HFF-Myc (cell line): ENCODE results near the gene DDR2.
"Not testable (repeated sequence)": the region's sequence is repeated elsewhere in the genome, so short reads cannot be mapped to it uniquely, and the experiment has no call there.

ENCODE experiments used
- DNase-seq: peaks from one replicate; pipeline ENCODE4 v3.0.0-alpha.2; 2011; ENCODE audit warnings: low read depth; ENCODE audit errors: extremely low read depth
- H3K4me3 ChIP-seq: replicated peaks from 2 replicates; pipeline ENCODE4 v1.5.1; 2011; ENCODE audit warnings: low read depth, mild to moderate bottlenecking, control low read depth, low read length
- TF ChIP-seq, protein P1 (sequence below): IDR thresholded peaks from 2 replicates; pipeline ENCODE4 v1.5.1; 2012; ENCODE audit warnings: mild to moderate bottlenecking, low read depth, low read length, control low read depth; ENCODE audit errors: missing control alignments

The DDR2 gene

DNA sequence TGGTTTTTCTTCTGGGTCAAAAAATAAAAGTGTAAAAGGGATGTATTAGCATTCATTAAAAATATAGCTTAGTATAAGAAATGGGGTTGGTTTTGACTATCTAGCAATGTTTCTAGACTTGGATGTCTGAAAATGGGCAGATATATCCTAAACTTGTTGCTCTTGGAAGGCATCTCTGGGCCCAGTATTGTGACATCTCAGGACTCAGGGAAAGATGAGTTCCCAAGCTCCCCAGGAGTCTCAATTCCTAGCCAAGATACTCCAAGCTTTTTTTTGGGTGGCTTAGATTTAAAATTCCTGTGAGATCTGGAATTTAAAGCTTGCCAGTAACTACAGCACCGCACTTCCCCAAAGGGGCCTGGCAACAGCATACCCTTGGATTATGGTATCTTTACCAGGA is 146.8 kb downstream of the DDR2 start:
- DNase-seq: no peak
- H3K4me3 ChIP-seq: no peak overlapping the region
- TF ChIP-seq, protein P1, sequence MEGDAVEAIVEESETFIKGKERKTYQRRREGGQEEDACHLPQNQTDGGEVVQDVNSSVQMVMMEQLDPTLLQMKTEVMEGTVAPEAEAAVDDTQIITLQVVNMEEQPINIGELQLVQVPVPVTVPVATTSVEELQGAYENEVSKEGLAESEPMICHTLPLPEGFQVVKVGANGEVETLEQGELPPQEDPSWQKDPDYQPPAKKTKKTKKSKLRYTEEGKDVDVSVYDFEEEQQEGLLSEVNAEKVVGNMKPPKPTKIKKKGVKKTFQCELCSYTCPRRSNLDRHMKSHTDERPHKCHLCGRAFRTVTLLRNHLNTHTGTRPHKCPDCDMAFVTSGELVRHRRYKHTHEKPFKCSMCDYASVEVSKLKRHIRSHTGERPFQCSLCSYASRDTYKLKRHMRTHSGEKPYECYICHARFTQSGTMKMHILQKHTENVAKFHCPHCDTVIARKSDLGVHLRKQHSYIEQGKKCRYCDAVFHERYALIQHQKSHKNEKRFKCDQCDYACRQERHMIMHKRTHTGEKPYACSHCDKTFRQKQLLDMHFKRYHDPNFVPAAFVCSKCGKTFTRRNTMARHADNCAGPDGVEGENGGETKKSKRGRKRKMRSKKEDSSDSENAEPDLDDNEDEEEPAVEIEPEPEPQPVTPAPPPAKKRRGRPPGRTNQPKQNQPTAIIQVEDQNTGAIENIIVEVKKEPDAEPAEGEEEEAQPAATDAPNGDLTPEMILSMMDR: no peak

DNA sequence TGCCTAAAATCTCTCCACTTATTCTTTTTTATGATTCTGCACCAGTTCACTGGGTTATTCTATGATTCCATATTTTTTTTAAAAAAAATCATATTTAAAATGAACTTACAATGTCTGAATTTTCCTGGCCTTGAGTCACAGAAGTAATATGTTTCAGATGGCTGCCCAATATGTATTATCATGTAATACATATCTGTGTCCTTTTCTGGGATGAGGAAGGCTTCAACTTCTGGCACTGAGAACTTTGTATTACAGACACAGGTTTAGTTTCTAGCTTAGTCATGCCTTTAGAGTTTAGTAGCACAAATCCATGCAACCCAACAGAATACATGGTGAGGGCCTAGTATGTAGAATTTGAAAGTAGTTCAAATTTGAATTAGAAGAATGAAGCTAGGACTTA is 150.4 kb downstream of the DDR2 start:
- no peak overlapping the region for H3K4me3 ChIP-seq
- TF ChIP-seq, protein P1: no peak
- no peak for DNase-seq

DNA sequence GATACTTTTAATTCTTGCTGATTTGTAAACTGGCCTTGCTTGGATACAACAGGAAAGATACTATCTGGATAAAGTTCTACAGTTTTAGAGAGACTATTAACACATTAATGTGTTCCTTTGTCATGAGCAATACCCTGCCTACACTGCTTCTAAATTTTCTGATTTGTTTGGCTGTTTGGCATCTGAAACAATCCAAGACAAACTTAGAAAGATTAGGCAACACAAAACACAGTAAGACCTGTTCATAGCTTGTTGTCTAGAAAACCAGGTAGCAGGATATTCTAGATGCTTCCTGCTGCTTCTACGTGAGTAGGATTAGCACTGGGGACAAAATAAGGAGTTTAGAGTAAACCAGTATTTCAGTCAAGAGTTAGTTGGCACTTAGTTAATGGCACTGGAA is 152.7 kb downstream of the DDR2 start:
- DNase-seq, H3K4me3 ChIP-seq: not testable (repeated sequence)

DNA sequence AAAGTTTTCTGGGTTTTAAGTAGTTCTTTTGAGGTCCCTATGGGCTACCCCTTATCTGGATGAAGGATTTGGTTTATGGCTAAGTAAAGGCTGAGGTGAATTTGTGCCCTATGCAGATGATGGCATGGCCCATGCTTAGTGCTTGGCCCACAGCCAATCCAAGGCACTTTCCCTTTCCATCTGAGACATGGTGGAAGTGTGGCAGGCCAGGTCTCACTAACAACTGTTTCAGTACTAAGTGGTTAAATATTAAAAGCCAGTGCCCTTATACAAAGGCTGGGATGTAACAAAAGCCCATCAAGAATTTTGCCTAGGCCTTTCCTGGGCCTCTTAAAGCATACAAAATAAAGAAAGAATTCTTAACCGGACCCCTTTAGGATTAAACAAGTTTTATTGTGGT is 156.5 kb downstream of the DDR2 start:
- H3K4me3 ChIP-seq, DNase-seq: not testable (repeated sequence)

DNA sequence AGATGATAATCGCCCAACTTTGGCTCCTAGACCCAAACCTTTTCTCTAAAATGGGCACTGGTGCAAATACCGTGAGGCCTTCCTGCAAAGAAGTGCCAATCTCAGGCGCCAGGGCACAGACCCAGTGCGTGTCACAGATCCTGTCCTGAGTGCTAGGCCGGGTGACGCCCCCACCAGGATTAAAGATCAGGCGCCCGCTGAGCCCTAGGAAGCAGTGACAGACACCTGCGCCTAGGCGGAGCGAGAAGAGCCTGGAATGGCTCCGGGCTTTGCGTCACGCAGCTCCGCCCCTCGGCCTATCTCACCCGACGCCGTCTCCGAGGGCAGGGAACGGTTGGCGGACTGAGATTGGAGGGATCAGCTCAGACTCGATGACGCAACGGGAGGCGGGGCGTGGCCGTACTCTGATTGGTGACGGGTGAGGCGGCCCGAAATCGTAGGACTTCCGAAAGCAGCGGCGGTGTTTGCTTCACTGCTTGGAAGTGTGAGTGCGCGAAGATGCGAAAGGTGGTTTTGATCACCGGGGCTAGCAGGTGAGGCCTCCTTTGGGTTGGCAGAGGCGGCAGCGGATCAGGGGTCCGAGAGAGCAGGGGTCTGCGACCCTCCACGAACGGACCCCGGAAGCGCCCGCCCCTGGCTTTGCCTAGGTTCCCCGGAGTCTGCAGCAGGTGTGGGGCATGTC is 158.2 kb downstream of the DDR2 start, which contains the start of gene HSD17B7:
Gene HSD17B7, plus strand, starts transcription at position 400 of the 682 bp plus-strand sequence. Its CDS starts 99 bp downstream, at position 499.
- DNase-seq: peak; percentile 39

DNA sequence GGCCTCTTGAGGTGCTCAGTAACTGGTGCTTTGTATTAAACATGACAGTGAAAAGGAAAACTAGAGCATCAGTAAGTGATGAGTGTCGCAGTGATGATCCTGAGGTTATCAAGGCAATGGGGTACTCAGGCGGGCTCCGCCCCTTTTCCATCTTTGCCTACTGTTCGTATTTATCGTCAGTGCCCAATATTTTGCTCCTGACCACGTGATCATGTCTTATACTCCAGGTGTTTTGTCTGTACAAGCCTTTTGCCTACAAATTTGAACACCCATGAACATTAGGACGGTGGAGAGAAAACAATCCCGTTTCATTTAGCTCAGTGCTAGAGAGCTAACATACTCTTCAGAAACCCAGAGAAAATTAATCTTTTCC is 158.7 kb downstream of the DDR2 start:
- DNase-seq: not testable (repeated sequence)
- peak overlapping the region; percentile 46 for H3K4me3 ChIP-seq

More for the DNA sequence above, 158.2 kb downstream of the DDR2 start, which contains the start of gene HSD17B7:
- H3K4me3 ChIP-seq: peak within 1 kb of the TSS; percentile 46

DNA sequence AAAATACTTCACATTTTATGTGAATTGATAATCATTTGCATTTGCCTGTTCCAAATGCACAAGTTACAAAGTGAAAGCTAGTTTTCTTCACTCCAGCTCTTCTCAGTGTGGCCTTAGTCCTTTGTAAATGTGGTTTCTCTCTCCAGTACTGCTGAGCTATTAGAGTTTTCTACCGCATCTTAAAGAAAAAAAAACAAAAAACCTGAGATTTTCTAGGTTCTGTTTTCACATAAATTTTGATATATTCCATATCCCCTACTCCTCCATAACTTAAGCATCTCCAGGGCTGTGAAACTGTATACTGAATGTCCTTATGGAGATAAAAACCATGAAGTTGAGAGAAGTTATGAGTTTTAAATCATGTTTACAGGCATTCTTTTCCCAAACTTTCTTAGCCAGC is 162.0 kb downstream of the DDR2 start:
- H3K4me3 ChIP-seq, DNase-seq: not testable (repeated sequence)

DNA sequence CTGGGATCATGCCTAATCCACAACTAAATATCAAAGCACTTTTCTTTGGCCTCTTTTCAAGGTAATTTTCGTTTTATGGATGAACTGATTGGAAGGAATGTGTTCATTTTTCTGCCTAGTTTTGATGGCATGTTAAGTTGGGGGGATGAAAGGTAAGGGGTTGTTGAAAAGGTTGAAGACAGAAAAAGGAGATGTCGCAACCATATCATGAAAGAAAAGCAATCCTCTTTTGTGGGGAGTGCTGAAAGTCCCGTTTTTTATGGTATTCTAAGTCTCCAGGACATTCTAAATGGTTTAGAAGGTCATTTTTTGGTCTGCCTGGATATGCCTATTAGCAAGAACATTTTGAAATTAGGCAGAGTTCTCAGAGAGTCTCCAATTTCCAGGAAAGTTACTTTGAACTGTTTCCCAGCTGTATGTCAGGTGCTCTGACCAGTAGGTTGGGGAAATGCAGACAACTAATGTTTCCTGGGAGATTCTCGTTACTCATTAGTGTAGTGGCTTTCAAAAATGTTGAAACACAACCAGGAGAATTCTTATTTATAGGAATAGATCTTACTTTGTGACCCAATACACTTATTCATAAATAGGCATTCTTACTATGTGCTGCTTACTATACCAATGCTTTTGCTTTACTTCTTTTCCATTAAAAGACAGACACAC is 164.5 kb downstream of the DDR2 start:
- H3K4me3 ChIP-seq, DNase-seq: not testable (repeated sequence)

DNA sequence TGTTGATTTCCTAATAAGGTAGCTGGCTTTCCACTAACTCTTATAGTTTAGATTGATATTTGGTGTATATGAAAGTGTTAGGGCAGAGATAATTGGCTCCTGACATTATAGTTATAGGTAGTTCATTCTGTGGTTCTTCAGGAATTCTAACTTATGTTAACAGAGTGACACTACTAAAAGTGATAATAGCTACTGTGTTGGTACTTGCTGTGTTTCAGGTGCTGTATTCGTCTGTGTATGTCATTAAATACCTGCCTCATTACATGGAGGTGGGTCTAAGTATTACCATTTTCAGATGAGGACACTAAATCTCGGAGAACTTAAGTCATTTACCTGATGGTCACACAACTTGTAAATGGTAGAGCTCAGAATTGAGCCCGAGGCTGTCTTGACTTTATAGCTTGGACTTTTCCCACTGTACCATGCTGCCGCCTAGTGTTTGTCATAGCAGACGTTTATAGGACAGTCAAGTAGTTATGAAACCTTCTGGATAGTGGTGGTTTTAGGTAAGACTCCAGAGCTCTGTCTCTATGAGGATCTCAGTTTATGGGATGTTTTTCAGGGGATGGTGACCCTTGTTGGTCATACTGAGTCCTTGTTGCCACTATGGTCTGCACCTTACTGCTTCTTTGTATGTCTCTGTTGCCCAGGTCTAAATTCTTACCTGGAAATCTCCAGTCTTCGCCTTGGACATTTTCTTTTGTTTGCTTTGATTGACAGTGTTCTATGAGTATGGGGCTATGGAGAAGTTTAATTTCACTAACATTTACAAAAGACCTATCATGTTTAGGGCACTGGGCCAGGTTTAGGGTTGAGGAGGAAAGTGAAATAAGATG is 167.9 kb downstream of the DDR2 start:
- peak; percentile 19 for DNase-seq
- H3K4me3 ChIP-seq: not testable (repeated sequence)
- TF ChIP-seq, protein P1: peak; percentile 57

DNA sequence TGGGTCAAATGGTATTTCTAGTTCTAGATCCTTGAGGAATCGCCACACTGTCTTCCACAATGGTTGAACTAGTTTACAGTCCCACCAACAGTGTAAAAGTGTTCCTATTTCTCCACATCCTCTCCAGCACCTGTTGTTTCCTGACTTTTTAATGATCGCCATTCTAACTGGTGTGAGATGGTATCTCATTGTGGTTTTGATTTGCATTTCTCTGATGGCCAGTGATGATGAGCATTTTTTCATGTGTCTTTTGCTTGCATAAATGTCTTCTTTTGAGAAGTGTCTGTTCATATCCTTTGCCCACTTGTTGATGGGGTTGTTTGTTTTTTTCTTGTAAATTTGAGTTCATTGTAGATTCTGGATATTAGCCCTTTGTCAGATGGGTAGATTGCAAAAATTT is 175.2 kb downstream of the DDR2 start:
- H3K4me3 ChIP-seq, DNase-seq: not testable (repeated sequence)

DNA sequence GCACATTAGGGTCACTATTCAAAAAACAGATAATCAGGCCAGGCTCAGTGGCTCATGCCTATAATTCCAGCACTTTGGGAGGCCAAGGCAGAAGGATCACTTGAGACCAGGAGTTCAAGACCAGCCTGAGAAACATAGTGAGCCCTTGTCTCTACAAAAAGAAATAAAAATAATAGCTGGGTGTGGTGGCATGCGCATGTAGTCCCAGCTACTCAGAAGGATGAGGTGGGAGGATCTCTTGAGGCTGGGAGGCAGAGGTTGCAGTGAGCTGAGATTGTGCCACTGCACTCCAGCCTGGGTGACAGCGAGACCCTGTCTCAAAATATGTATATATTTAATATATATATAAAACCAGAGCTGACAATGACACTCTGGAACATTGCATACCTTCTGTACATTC is 180.1 kb downstream of the DDR2 start:
- not testable (repeated sequence) for H3K4me3 ChIP-seq, DNase-seq

DNA sequence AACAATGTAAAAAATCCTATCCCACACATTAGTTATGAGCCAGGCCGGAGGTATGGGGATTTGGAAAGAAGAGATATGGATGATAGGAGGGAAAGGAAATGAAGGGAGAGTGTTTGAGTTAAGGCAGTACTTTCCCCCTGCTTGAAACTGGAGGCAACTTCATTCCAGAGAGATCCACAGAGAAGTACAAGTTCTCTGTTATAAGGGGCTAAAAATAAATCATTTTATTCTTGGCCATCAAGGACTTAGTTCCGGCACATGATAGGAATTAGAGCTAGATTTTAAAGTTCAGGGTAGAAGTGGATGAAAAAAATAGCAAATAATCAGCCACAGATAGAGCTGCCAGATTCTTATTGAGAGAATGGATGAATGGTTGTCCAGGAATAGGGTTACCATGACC is 185.9 kb downstream of the DDR2 start:
- H3K4me3 ChIP-seq, DNase-seq: not testable (repeated sequence)

DNA sequence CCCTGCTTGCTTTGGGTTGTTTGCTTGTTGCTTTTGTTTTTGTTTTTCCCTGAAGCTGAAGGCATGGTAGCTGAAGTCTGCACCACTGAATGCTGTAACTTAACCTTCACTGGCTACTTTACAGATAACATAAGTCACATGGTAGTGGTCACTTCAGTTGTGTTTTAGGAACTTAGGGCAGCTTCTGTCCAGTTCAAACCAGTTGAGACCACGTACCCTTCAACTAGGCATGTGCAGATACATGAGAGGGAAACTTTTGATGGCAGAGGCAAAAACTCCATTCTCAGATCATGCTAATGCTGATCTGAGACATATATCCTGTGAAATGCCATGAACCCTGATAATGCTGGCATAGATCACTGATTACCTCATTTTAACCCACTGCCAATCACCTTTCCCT is 186.4 kb downstream of the DDR2 start:
- not testable (repeated sequence) for H3K4me3 ChIP-seq, DNase-seq
